HCEC 1CT (cell line): ENCODE results near the gene TBC1D21.

Experiments used
- DNase-seq: peaks from one replicate; pipeline ENCODE4 v3.0.0-alpha.2; 2017

TBC1D21 gene

GRCh38 chr15:73873456-73873855 is at the start of gene TBC1D21:
TBC1D21 (plus strand) TSS chr15:73873564; CDS start chr15:73873710, 146 bp downstream.
- no peak for DNase-seq

- no peak for DNase-seq
Observed at GRCh38 chr15:73826711-73827251, 46.6 kb upstream of the TBC1D21 start.

DNA sequence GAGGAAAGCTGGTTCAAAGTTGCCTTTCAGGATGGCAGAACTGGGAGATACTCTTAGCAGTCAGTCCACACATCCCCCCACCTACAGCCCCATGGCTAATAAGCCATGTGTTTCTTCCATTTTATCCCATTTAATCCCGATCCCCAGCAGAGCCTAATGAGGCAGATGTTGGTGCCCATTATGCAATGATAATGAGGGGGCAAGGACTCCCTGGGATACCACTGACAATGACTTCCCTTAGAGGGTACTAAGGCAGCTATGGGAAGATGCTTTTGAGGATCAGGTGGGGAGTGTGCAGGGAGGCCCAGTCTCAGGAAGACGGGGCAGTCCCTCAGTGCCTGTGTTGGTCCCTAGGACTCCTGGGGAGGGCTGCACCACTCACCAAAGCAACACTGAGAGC is 43.8 kb upstream of the TBC1D21 start:
- DNase-seq, result no peak

DNA sequence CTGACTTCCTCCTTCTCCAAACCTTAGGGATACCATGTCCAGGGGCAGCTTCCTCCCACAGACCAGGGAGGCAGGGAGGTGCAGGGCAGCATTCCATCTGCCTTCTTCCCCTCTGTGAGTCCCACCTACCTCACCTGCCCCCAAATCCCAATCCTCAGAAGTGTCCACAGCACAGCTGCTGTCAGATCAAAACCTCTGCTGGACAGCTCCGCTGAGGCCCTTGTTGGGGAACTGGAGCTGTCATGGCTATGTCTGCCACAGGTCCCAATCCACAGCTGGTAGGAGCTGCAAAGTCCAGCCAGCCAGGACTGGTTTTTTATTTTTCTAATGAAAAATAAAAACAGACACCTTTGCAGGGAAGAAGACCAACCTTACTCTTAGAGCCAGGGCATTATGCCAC is 40.7 kb upstream of the TBC1D21 start:
- DNase-seq, result no peak

DNA sequence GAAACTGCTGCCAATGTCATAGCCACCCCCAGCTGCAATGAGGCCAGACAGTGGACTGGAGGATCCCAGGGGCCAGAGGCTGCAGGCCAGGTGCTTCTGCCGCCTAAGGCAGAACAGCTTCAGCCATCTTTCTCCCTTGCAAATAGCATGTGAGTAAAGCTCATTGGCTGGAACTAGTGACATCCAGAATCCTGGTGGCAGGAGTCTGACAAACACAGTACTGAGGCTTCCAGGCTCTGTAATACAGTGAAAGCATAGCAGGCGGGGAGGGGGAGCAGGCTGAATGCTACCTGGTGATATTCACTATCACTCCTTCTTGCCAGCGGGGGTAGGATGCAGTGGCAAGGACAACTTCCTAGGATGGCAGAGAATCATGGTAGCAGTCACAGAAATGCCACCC is 36.5 kb upstream of the TBC1D21 start:
- no peak for DNase-seq

GRCh38 chr15:73838831-73839426 is 34.4 kb upstream of the TBC1D21 start:
- no peak for DNase-seq

GRCh38 chr15:73839699-73840377 is 33.5 kb upstream of the TBC1D21 start:
- DNase-seq, result no peak

GRCh38 chr15:73840771-73841170 is 32.6 kb upstream of the TBC1D21 start:
- no peak for DNase-seq

DNA sequence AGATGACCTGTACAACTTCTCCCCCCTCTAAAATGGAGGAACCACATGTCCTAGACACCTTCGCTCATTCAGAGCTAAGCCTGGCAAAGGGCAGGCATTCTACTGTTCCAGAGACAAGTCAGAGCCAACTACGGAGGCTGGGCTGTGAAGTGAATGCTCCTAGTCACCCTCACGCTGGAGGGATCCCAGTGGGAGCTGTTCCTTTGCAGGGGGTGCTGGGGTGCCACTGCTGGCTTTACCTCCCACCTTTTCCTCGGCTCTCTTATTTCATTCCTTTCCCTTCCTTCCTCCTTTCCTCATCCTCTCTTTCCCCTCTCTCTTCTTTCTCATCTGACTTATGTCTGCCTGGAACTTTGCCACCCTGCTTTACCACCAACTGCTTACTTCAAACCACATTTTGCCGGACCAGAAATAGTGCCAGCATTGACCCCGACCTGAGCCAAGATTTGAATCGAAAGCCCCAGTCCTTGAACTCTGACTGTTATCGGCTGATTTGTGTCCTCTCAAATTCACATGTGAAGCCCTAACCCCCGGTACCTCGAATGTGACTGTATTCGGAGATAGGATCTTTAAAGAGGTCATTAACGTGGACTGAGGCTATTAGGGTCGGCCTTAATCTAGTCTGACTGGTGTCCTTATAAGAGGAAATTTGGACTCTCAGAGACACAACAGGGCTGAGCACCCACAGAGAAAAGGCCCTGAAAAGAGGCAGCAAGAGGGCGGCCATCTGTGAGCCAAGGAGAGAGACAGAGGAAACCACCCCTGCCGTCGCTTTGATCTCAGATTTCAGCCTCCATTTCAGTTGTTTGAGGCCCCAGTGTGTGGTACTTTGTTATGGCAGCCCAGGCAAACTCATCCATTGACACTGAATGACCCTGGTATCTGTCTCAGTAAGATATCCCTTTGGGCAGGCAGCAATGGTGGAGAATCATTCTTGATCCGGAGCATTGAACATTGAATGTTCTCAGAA is 31.3 kb upstream of the TBC1D21 start:
- no peak for DNase-seq

GRCh38 chr15:73843787-73844186 is 29.6 kb upstream of the TBC1D21 start:
- no peak for DNase-seq

GRCh38 chr15:73844356-73844755 is 29.0 kb upstream of the TBC1D21 start:
- DNase-seq, result no peak

DNA sequence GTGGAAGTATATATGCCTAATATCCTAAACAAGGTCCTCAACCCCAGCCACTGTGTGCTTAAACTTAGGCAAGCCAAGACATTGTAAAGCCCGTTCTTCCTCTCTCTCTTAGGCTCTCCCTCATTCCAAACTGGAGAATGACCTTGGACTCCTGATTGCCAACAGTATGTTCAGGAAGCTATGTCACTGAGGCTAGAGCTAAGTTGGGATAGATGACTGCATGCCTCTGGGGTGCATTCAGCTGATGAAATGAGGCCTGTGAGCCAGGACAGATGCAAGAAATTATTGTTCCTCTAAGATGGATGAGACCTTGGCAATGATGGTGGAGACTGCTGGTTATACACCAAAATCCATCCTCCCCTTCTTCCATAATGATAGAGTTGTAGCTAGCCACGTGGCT is 27.9 kb upstream of the TBC1D21 start:
- DNase-seq, result no peak

GRCh38 chr15:73845907-73846306 is 27.5 kb upstream of the TBC1D21 start:
- DNase-seq, result no peak

DNA sequence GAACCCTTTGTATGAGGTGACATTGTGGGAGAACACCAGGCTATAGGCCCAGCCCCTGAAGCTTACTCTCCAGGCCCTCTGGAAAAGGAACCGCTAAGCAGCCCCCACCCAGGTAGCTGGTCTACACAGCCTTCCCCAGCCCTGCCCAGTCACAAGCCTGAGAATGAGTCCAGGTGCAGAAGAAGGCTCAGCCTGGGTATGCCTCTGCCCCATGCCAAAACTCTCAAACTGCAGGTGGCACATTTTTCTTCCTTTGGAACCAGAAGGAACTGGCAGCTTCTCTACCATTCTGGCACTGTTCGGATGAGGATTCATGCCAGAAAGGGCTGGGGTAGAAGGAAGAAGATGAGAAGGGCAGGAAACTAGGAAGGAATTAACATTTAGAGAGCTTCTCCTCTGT is 23.7 kb upstream of the TBC1D21 start:
- no peak for DNase-seq

DNA sequence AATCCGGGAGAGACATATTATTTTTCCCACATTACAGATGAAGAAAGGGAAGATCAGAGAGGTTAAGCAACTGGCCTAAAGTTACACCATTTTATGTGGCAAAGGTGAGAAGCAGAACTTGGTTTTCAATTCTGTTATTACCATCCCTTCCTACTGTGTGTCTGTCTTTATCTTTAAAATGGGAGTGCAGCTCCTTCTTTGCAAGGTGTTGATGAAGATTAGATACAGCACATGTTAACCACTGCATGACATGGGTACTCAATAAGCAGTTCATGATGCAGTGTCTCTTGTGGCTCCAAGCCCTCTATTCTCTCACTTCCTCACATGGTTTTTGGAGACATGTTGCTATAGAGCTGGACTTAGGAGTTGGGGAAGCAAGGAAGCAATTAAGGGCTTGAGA is 23.1 kb upstream of the TBC1D21 start:
- no peak for DNase-seq

DNA sequence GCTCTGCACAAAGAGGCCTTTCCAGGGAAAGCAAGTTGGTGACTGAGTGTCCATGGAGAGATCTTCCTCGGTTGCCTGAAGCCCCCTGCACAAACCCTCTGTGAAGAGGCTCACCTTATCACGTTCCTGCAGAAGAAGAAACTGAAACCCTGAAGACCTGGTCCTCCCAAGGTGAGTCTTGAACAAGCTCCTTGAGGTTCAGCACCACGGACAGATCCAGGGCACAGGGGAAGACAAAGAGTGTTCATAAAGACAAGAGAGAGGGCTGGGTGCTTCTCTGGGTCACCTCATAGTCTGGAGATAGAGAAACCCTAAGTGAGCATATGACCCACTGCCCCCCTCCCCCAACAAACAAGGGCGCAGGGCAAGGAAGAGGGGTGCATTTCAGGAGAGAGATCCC is 21.7 kb upstream of the TBC1D21 start:
- DNase-seq, result peak; percentile 29

DNA sequence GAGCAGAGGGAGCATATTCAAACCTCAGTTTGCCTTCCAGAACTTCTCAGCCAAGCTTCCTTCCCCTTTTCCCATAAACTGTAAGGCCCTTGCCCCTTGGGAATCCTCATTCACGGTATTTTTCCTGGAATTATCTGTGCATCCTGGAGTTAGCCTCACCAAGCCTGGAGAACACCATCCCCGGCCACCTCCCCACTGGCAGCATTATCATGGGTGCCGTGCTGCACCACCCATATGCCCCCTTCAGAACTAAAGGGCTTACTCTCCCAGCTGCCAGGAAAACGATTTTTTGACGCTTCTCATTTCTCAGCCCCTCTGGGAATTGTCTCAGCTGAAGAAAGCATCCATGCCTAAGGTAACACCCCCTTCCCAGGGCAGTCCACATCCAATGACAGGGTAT is 20.9 kb upstream of the TBC1D21 start:
- no peak for DNase-seq

DNA sequence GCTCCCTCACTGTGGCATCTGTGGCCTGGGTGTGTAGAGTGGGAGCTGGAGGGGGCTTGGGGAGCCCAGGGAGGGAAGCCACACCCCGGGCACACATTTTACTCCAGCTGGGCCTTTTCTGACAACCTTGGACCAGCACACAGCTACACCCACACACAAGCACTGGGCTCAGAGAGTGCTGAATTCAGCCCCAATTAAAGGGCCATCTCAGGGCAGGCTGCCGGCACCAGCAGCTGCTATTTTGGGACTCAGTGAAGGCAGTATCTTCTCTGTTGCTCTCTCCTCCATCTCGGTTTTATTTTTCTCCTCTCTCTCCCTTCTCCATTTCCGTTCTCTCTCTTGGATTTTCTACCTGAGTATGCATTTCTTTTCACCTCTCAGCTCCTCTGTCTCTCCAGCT is 19.1 kb upstream of the TBC1D21 start:
- no peak for DNase-seq

GRCh38 chr15:73856458-73857192 is 16.7 kb upstream of the TBC1D21 start:
- DNase-seq, result no peak

DNA sequence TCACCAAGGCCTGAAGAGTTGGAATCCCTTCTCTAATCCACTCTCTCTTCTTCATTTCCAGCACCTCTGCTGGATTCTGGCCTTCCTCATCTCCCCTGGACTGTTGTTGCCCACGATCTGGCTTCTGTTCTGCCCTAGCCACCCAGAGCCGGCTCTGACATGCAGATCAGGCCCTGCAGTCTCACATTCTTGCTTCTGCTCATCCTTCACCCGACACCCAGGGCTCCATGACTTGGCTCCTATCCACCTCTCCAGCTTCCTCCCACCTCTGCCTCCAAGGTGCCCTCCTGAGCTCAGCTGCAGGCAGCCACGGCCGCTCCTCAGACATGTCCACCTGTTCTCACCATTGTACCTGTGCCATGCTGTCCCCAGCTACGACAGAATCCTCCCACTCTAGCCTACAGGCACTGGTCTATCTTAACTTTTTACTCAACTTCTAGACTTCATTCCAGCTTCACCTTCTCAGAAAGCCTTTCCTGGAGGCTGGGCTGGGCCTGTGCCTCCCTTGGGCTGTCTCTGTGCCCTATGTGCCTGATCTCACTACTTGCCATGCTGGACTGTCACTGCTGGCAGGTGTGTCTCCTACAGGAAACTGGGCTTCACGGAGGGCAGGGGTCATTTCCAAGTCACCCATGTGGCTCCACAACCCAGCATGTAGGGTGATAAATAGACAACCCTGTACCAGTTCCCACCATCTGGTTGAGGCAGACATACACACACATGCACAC is 16.0 kb upstream of the TBC1D21 start:
- DNase-seq, result no peak

- DNase-seq, result no peak
Observed at GRCh38 chr15:73858062-73858461, 15.3 kb upstream of the TBC1D21 start.

- no peak for DNase-seq
Observed at GRCh38 chr15:73862276-73862675, 11.1 kb upstream of the TBC1D21 start.
